Activated CD8-positive, alpha-beta T cell treated with anti-CD3 and anti-CD28 coated beads for 36 hours (primary cell): ENCODE data around the gene ACSF2. TPM values are rescaled to one million over a fixed set of nuclear protein-coding genes. Genes with fewer than 3 reads are reported as not detected.

Source experiments
- ATAC-seq: fragments of 200-7000 bp; cut with Tn5 transposase; one replicate; pipeline ENCODE4 v1.10.0; 2021; ENCODE audit warnings: mild to moderate bottlenecking, moderate library complexity
- CTCF ChIA-PET: fragments of 350-600 bp; sonication (Branson Sonifier 250); formaldehyde crosslinking; loops from one replicate; lab custom pipeline; 2021; ENCODE audit warnings: antibody characterized with exemption; lab: Charles Lee
- POLR2A ChIA-PET: fragments of 350-600 bp; sonication (Branson Sonifier 250); formaldehyde crosslinking; loops from one replicate; lab custom pipeline; 2021; ENCODE audit warnings: antibody characterized with exemption; lab: Charles Lee
- DNase-seq: peaks from one replicate; pipeline ENCODE4 v3.0.0-alpha.2; 2020
- H3K27ac Mint-ChIP-seq: one replicate; pipeline ENCODE4 v1.8.0; 2021; ENCODE audit warnings: mild to moderate bottlenecking, mixed read lengths
- H3K27me3 Mint-ChIP-seq: one replicate; pipeline ENCODE4 v1.8.0; 2021; ENCODE audit warnings: mixed read lengths
- H3K36me3 Mint-ChIP-seq: one replicate; pipeline ENCODE4 v1.8.0; 2021; ENCODE audit warnings: low read depth, mixed read lengths
- H3K4me1 Mint-ChIP-seq: one replicate; pipeline ENCODE4 v1.8.0; 2021; ENCODE audit warnings: low read depth, mixed read lengths
- H3K4me3 Mint-ChIP-seq: one replicate; pipeline ENCODE4 v1.8.0; 2021; ENCODE audit warnings: mild to moderate bottlenecking, moderate library complexity, mixed read lengths
- H3K9me3 Mint-ChIP-seq: one replicate; pipeline ENCODE4 v1.8.0; 2021; ENCODE audit warnings: mixed read lengths
- intact Hi-C: fragments of 100-400 bp; cut with micrococcal nuclease; formaldehyde crosslinking; loops from one replicate; pipeline ENCODE4 v1.10.0; 2022
- total RNA-seq, 2 experiments: library from RNA; stranded (reverse); gene quantifications; one replicate each; pipeline ENCODE4 v1.2.3, GENCODE V29; 2021
- TF ChIP-seq, protein P1 (sequence below): fragments of 200-600 bp; IDR thresholded peaks from one replicate; pipeline ENCODE4 v1.8.0; 2022; ENCODE audit warnings: antibody characterized with exemption, mild to moderate bottlenecking

ACSF2 gene
- total RNA-seq, 2 experiments from 2014 or later: 14.5 to 17.5 TPM

DNA sequence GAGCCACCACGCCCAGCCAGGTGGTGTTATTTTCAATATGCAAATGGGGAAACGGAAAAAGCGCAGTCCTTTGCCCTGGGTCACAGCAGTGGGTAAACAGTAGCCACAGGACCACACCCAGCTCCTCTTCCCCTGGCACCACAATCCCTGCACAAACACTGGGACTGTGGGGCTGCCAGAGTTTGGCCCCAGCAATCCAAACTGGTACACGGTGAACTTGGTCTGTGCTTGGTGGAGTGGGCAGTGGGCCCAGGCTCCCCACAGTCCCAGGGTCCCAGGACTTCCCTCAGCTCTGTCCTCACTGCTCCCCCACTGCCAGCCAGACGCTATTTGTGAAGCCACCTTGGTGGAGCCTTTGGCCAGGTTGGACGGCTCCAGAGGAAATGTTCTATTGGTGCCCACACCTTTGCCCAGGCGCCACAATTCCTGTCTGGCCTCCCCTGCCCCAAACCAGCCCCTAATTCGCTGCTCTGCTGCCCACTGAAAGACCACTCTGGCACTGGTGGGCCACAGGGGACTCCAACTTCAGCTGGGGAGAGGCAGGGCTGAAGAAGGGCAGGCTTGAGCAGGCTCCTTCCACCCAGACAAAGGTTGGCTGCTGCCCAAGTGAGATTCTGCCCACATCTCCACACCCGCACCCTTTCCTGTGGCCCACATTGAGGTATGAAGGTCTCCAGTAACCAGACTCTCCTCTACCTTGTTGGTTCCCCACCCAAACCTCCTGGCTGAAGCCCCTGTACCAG lies 40.5 kb downstream of the ACSF2 start:
- ChIA-PET CTCF (no interaction called here), POLR2A (no interaction called here)
- Mint-ChIP-seq H3K4me1 (peaks cover 4% of the 10 kb centered on the region), H3K9me3 (no peaks in the 10 kb centered on the region), H3K36me3 (no peaks in the 10 kb centered on the region), H3K4me3 (no peak overlapping the region), H3K27ac (no peak overlapping the region), H3K27me3 (peaks cover 16% of the 10 kb centered on the region)
- DNase-seq: no peak
- intact Hi-C loops: no loop called here
- TF ChIP-seq, protein P1, sequence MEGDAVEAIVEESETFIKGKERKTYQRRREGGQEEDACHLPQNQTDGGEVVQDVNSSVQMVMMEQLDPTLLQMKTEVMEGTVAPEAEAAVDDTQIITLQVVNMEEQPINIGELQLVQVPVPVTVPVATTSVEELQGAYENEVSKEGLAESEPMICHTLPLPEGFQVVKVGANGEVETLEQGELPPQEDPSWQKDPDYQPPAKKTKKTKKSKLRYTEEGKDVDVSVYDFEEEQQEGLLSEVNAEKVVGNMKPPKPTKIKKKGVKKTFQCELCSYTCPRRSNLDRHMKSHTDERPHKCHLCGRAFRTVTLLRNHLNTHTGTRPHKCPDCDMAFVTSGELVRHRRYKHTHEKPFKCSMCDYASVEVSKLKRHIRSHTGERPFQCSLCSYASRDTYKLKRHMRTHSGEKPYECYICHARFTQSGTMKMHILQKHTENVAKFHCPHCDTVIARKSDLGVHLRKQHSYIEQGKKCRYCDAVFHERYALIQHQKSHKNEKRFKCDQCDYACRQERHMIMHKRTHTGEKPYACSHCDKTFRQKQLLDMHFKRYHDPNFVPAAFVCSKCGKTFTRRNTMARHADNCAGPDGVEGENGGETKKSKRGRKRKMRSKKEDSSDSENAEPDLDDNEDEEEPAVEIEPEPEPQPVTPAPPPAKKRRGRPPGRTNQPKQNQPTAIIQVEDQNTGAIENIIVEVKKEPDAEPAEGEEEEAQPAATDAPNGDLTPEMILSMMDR: no peak
- ATAC-seq: no peak

DNA sequence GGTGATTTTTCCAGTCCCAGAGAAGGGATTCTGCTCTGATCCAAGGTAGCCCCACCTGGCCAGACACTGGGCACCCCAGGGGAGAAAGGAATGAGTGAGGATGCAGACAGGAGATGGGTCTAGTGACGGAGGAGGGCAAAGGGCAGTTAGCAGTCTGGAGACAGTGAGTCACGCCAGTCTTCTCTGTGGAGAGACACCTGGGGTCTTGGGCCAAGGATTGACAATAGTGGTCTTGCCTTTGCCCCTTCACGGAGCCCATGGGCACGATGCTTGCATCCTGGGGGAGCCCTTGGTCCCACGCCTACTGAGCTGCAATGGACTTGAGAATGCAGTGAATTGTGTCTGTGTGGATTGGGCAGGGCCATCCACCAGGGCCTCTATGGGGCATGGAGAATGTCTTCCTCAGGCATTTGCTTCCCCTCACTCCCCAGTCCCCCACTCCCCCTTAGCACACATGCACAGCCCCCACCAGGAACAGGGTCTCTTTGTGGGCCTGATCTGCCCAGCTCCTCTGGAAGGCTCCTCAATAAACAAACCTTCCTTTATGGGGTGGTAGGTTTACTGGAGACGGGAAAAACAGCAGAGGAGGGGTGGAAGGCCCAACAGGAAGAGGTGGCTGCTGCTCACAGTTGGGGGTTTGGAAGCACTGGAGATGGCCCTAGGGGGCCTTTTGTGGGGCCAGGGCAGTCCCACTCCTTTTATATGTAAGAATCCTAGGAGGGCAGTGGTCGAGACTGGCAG lies 41.3 kb downstream of the ACSF2 start:
- H3K9me3 Mint-ChIP-seq: no peaks in the 10 kb centered on the region
- peaks cover 16% of the 10 kb centered on the region for H3K27me3 Mint-ChIP-seq
- H3K27ac Mint-ChIP-seq: no peak overlapping the region
- H3K4me3 Mint-ChIP-seq: no peak overlapping the region
- ATAC-seq (no peak), DNase-seq (no peak)
- intact Hi-C loops: no loop called here
- POLR2A ChIA-PET: interaction anchor here (1.3 kb wide), 1 partner anchor 118 kb away, joined by 3 read pairs; no protein-coding TSS in a partner anchor
- H3K36me3 Mint-ChIP-seq: no peaks in the 10 kb centered on the region
- TF ChIP-seq, protein P1: no peak
- CTCF ChIA-PET: no interaction called here
- H3K4me1 Mint-ChIP-seq: peaks cover 4% of the 10 kb centered on the region

DNA sequence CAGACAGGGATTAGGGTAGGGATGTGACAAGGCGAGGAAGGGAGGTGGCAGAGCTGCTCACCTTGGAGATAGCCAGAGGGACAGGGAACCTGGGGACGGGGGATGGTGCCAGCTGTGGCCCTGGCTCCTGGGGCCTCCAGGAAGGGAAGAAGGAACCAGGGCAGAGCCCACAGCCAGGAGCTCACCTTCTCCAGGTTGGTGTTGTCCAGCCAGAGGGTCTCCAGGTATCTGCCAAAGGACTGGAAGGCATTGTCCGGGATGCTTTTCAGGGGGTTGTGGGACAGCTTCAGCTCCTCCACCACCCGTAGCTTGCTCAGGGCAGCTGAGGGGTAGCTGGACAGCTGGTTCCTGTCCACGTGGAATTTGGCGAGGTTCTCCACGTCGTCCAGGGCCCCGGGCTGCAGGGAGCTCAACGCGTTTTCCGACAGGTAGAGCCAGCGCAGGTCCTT lies 41.9 kb downstream of the ACSF2 start:
- CTCF ChIA-PET: no interaction called here

DNA sequence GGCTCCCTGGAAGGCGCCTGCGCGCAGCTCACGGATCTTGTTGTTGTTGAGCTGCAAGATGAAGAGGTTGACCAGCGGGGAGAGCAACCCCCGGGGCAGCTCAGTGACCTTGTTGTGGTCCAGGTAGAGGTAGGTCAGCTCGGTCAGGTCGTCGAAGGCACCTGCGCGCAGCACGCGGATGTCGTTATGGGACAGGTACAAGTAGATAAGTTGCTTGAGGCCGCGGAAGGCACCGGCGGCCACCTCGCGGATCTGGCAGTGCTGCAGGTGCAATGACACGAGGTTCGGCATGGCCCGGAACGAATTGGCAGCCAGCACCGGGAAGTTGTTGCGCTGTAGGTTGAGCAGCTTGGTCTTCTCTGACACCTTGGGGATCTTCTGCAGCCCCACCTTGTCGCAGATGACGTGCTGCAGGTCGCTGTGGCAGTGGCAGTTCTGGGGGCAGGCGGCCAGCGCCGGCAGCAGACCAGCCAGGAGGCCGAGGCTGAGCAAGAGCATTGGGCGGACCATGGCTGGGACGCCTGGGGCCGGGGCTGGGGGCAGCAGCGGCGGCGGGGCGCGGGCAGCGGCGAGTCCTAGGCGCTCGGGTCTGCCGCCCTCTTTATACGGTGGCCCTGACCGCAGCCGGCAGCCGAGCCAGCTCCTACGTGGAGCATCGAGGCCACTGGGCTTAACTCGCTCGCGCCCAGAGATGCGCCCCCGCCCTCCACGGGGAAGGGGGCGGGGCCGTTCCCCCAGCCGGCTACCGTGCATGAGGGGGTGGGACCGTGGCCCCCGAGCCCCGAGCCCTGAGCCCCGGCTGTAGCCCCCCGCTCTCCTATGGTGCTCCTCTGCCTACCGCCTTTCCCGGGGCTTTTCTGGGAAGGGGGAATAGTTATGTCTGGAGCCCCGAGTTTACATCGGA lies 42.5 kb downstream of the ACSF2 start, which contains the start of gene CHAD:
TSS of gene CHAD (minus strand) at position 577 of the 904 bp plus-strand sequence. CDS start at position 510, 67 bp downstream.
- DNase-seq (peak; percentile 29), ATAC-seq (peak; percentile 60)
- H3K9me3 Mint-ChIP-seq: no peaks in the 10 kb centered on the region
- no peaks in the 10 kb centered on the region for H3K36me3 Mint-ChIP-seq
- H3K27me3 Mint-ChIP-seq: peaks cover 16% of the 10 kb centered on the region
- CTCF ChIA-PET: interaction anchor here (0.9 to 1.0 kb wide), 2 partner anchors 11 to 107 kb away, joined by 3 to 4 read pairs; no protein-coding TSS in a partner anchor
- intact Hi-C loops: no loop called here
- POLR2A ChIA-PET: interaction anchor here (1.0 to 1.3 kb wide), 2 partner anchors 11 to 119 kb away, joined by 3 to 4 read pairs; no protein-coding TSS in a partner anchor
- no peak within 1 kb of the TSS for H3K27ac Mint-ChIP-seq
- H3K4me3 Mint-ChIP-seq: no peak within 1 kb of the TSS
- peaks cover 4% of the 10 kb centered on the region for H3K4me1 Mint-ChIP-seq
- TF ChIP-seq, protein P1: no peak

More for the DNA sequence above, 41.9 kb downstream of the ACSF2 start:
- TF ChIP-seq, protein P1: no peak
- ATAC-seq (no peak), DNase-seq (no peak)
- no peak overlapping the region for H3K4me3 Mint-ChIP-seq
- no peaks in the 10 kb centered on the region for H3K9me3 Mint-ChIP-seq
- H3K27ac Mint-ChIP-seq: no peak overlapping the region
- no peaks in the 10 kb centered on the region for H3K36me3 Mint-ChIP-seq
- POLR2A ChIA-PET: interaction anchor here (1.0 to 1.3 kb wide), 2 partner anchors 12 to 119 kb away, joined by 3 to 4 read pairs; no protein-coding TSS in a partner anchor
- H3K4me1 Mint-ChIP-seq: peaks cover 4% of the 10 kb centered on the region
- H3K27me3 Mint-ChIP-seq: peaks cover 16% of the 10 kb centered on the region
- intact Hi-C loops: no loop called here
